Ishikawa (cell line): ENCODE results near the gene PDE11A.

Source experiments
- EP300 ChIP-seq: IDR thresholded peaks from 2 replicates; pipeline ENCODE4 v1.6.1; 2012; ENCODE audit warnings: borderline replicate concordance
- FOXM1 ChIP-seq: IDR thresholded peaks from 2 replicates; pipeline ENCODE4 v1.6.1; 2012; ENCODE audit warnings: low read depth, borderline replicate concordance
- MAX ChIP-seq: IDR thresholded peaks from 2 replicates; pipeline ENCODE4 v1.6.1; 2012
- REST ChIP-seq: IDR thresholded peaks from 2 replicates; pipeline ENCODE4 v1.6.1; 2012; ENCODE audit warnings: low read depth, mild to moderate bottlenecking
- TEAD4 ChIP-seq: IDR thresholded peaks from 2 replicates; pipeline ENCODE4 v1.6.1; 2012
- YY1 ChIP-seq: IDR thresholded peaks from 2 replicates; pipeline ENCODE4 v1.6.1; 2012; ENCODE audit warnings: low read depth

- no peak for TF ChIP-seq EP300
- TF ChIP-seq FOXM1 = no peak
- no peak for TF ChIP-seq YY1
- TF ChIP-seq MAX = no peak
- TF ChIP-seq TEAD4 = no peak
- TF ChIP-seq REST = no peak
Measured at GRCh38 chr2:177646241-177646640, 426.3 kb downstream of the PDE11A start.
